8988T (cell line): ENCODE measurements around the gene SPAG16.
"Not testable (repeated sequence)": the region's sequence is repeated elsewhere in the genome, so short reads cannot be mapped to it uniquely, and the experiment has no call there.

ENCODE experiments used
- DNase-seq: peaks from one replicate; pipeline ENCODE4 v3.0.0; 2011

SPAG16 gene

DNA sequence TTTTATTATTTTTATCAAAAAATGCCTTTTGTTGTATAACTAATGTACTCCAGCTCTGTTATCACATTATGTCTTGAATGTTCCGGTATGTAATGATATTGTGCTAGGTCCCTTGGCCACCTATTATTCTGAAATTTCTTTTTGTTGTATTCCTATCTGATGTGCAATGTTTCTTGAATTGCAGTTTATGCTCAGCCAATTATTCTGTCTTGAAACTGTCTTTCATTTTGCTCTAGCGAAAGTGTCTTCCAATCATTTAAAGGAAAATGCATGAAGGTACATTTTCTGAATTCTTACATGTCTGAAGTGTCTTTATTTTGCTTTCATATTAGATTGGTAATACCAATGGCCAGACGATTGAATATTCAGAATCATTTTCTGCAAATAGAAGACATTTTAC lies 277.5 kb downstream of the SPAG16 start:
- DNase-seq = no peak

DNA sequence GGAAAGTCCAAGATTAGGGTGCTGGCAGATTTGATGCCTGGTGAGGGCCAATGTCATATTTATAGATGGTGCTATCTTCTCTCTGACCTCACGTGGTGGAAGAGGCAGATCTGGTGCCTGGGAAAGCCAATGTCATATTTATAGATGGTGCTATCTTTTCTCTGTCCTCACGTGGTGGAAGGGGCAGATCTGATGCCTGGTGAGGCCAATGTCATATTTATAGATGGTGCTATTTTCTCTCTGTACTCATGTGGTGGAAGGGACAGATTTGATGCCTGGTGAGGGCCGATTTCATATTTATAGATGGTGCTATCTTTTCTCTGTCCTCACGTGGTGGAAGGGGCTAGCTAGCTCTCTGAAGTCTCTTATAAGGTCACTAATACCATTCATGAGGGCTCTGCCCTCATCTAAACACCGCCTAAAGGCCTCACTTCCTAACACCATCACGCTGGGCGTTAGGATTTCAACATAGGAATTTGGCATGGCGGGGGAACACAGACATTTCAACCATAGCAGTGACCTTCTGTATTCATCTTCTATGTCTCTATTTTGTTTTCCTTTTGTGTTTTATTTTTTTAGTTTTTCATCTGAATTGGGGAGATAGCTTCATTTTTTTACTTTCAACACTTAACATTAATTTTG lies 278.4 kb downstream of the SPAG16 start:
- DNase-seq = no peak

DNA sequence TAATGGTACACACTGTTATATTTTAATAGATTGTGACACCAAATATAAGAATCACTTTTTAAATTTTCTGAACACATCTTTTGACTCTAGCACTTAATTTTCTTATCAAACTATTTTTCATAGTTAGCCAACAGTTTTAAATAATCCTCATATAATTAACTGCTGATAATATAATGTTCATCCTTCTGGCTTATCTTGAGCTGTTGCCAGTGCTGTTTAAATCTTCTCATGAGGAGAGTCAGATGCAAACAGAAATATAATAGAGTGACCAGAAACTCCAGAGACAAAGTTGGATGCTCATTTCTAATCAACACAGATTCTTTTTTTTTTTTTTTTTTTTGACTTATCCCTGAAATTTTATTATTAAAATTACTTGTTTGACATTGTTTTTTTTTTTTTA lies 282.6 kb downstream of the SPAG16 start:
- no peak for DNase-seq

DNA sequence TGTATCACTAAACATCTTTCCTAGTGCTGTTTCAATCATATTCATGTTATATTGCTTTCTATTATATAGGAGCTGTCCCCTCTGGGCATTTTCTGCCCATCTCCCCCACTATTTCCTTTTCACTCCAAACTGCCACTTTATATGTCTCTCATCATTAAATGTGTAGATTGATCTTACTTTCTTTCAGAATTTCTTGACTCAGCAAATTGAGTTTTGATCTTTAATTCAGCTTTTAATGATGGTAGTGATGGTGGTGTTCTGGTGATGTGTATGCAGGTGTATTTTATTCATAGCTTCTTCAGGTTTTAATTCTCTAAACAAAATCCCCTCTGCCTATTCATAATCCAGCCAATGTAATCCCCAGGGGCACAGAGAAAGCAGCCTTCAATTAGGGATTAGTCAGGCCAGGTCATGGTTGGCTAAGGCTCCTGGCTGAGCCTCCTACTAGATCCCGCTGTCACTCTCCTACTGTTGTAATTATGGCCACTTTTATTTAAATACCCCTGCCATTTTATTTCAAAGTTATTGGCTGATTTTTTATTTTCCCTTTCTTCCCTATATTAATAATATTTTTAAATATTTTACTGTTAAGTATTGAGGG lies 325.4 kb downstream of the SPAG16 start:
- no peak for DNase-seq

DNA sequence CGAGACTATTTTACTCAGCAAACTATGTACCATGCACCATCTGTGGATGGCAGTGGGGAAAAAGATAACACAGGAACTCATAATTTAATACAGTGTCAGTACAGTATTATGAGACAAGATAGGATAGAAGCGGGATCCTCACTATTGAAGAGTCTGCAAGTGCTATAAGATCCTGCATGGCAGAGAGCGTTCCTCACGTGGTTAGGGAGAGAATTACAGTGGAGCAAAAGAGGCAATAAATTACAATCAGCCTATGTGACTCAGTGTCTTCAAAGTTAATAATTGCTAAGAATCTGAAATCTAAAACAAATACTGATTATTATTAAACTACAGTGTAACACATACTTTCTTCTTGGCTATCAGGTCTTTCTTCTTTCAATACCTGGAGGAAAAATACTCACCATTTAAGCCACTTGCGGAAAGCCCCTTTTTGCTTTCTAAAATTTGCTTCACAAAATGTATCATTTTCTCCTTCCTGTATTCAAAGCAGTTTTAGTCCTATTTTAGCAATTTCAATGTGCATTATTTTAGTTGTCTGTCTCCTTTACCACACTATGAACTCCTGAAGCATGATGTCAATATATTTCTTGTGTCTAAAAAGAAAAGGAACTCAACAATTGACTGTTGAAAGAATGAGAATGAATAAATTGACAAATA lies 342.9 kb downstream of the SPAG16 start:
- no peak for DNase-seq

DNA sequence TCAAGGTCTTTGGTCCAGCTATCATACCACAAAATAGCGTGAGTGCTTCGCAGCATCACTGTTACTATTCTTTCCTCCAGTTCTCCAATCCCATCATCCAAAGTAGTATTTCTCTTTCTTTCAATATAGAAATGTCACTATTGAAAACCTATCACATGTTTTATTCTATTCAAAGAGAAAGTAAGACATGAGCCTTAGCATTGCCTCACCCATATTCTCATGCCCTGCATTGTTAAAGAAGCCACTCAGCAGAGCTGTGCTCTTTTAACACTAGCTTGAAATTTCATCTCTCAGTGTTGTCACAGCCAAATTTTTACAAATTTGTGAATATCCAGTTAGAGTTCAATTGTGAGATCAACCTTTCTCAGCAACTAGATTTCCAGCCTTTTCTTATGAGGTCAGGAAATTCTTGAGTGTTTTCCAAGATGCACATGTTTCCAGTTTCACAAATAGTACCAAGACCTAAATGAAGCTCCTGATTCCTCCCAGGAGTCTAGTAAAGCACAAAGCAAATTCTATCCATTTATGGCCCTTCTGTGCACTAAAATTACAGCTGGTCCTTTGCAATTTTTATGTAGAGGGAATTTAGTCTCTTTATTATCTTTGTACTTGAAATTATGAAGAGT lies 343.7 kb downstream of the SPAG16 start:
- no peak for DNase-seq

DNA sequence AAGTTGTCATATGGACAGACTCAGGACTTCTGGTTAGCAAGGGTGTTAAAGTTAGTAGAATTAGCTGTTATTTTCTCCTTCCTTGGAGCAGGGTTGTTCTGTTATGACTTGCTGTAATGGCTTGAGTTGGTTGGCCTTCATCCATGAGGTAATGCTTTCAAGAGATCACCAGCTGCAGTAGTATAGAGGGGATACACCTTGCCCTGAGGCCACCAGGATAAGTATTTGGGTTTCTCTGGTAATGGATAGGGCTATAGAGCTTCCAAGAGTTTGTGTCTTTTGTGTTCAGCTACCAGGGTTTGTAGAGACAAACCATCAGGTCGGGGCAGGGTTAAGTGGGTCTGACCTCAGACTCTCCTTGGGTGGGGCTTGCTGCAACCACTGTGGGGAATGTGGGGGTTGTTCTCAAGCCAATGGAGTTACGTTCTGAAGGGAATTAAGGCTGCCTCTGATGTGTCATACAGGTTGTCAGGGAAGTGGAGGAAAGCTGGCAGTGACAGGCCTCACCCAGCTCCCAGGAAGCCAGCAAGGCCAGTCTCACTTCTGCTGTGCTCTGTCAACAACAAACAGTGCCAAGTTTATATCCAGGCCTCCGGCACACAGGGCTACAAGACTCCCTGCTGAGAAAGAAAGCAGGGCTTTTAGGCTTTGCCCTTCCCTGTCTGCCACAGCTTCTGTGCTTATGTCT lies 356.6 kb downstream of the SPAG16 start:
- DNase-seq = no peak

DNA sequence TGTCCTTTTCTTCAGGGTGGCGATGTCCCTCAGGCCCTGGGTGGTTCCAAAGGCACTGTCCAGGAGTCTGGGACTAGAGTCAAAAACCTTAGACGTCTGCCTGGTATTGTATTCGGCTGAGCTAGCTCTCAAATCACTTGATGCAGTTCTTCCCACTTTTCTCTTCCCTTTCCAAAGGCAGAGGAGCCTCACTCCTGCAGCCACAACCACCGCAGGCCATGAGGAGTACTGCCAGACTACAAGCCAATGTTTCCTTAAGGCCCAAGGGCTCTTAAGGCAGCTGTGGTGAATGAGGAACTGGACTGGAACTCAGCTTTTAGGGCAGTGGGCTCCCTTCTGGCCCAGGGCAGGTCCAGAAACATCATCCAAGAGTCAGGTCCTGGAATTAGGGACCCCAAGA lies 360.7 kb downstream of the SPAG16 start:
- no peak for DNase-seq

DNA sequence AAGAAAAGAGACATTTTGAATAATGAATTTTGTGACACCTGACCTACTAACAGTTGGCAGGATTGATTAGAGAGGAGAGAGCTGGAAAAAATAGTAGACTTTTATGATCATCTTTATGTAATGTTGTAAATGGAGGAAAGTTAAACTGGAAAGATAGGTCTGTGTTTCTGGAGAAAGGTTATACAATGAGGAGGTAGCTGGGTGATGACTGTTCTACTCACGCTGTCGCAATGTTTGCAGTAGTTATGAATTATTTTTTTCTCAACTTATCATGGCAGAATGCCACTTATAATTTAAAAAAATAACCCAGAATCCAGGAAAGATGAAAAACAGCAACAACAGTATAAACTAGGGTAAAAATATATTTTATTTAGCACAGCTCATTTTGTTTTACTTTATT lies 364.9 kb downstream of the SPAG16 start:
- DNase-seq = no peak

DNA sequence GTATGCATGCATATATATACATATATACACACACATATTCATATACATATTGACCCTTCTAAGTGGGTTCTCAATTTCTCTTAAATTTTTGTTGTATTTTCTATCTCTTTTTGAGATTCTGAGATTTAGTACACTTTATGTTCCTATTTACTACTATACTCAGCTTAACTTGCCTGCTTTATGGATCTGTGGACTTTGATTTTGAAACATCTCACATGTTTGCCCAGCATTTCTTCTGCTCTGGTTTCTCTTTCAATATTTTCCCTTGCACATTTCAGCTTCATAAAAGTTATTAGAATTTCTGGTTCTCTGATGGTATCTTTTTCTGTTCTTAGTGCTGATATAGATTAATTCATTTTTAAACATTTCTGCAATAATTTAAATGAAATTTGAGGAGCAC lies 380.6 kb downstream of the SPAG16 start:
- no peak for DNase-seq

DNA sequence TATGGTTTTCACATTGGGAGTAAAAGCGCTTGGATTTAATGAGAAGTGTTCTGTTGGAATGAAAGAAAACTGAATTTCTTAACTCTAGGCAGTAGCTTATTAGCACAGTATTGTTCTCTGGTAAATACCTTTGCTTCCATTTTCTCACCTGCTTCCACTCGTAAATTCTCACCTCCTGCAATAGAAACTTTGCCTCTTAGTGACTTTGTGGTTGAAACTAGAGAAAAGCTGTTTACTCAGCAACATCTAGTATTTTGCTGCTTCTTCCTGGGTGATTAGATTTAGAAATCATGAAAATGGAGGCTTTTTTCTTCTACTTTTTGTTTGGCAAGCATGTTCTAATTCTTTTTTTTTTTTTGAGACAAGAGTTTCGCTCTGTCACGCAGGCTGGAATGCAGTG lies 385.4 kb downstream of the SPAG16 start:
- DNase-seq = no peak

DNA sequence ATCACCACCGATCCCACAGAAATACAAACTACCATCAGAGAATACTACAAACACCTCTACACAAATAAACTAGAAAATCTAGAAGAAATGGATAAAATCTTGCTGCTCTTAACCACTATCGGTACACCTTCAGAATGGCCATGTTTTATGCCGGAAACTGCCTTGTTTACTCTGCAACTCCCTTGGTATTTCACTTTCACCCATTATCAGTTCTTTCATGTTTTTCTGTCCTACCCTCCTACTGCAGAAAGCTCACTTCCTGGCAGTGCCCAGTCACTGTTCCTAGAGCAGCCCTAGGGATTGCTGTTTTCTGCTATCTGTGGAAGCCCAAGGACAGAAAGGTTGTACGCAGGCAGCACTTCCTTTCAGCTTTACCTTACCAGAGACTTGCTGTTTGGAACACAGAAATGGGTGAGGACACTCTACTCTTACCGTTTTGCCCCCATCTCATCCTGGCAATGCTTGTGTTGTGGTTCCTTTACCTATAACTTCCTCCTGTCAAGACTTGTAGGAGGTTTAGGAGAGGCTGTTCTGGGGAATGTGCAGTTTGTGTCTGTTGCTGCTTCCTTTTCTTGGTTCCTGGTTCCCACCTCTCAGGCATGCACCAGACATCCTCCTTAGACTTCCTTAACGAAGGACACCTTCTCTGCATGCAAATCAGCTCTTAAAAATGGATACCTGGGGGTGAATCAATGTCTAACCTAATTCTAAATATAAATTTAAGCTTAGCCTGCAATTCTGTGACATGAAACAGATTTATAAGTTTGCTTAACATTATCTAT lies 394.4 kb downstream of the SPAG16 start:
- no peak for DNase-seq

DNA sequence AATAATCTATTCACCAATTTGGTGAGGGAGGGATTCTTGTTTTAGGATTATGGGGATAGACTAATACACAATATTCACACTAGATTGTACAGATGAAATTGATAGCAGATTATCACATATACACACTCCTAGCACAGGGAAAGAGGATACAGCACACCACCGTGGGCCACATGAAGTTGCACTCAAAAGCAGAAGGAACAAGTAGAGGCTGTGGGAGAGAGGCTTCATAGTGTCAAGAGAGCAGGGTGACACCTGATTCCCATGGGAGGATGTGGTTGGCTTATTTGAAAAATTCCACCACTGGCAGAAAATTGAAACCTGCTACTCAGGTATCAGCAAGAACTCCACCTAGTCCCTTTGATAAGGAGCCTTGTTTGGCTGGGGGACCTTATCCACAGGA lies 395.6 kb downstream of the SPAG16 start:
- DNase-seq = no peak

DNA sequence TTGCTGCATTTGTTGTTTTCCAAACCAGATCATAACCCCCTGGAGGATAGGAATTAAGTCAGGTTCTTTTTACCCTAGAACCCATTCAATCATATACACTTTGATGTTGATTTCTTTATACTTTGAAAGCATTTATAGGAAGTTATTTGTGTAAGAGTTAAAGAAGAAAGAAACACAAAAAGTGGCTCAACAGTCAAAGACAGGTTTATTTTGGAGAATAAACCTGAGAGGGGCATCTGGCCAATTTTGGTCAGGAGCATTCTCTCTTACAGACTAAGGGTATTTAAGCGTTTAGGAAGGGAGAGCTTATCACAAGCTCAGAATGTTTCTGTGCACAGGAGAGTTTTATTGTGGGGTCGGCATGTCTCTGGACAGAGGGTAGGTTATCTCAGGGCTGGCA lies 398.0 kb downstream of the SPAG16 start:
- DNase-seq = no peak

DNA sequence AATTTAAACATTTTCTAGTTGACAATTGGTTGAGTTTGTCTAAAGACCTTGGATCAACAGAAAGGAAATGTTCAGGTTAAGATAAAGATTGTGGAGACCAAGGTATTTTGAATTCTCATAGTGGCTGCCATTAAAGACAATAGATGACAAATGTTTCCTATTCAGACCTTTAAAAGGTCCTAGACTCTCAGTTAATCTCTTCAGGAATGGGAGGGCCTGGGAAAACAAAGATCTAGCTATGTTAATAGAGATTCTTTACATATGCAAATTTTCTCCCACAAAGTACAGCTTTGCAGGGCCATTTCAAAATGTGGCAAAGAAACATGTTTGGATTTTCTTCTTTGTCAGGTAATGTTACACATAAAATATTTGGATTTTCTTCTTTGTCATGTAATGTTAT lies 403.9 kb downstream of the SPAG16 start:
- DNase-seq = no peak

DNA sequence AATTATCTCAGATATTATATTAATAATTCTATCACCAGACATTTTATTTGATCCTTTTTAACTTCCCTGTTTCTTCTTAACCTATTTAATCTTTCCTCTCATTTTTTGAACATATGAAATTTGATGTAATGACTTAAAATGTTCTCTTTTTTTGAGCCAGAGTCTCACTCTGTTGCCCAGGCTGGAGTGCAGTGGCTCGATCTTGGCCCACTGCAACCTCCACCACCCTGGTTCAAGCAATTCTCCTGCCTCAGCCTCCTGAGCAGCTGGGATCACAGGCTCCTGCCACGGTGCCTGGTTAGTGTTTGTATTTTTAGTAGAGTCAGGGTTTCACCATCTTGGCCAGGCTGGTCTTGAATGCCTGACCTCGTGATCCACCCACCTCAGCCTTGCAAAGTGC lies 404.6 kb downstream of the SPAG16 start:
- not testable (repeated sequence) for DNase-seq

DNA sequence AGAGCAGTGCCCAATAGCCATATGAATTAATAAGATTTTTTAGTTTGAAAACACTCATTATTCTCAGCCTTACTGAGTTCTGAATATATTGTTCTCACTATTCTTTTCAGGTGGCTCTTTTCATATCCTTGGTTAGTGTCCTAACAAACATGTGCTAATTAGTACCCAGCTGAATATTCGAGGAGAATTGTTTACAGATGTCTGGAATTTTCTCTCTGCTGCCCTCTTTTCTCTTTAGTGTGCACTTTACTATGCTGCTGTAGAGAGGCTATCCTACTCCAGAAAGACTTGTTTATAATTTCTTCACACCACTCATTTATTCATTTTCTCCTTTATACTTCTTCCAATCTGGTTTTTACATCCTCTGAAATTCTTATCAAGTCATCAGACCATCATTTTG lies 405.3 kb downstream of the SPAG16 start:
- DNase-seq = no peak

DNA sequence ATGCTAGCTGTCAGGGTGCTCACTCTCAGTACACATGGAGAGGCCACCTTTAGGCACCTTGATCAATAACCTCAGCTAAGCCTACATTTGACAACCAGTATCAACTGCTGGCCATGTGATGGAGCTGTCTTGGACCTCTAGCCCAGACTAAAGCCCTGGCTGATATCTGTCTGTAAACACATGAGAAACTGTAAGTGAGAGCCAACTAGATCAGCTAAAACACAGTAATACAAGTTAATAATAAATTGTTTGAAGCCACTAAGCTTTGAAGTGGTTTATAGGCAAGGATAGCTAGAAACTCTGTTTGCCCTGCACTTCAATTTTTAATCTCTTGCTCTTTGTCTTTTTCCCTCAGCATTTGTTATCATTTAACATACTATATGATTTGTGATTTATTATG lies 407.1 kb downstream of the SPAG16 start:
- DNase-seq = no peak

DNA sequence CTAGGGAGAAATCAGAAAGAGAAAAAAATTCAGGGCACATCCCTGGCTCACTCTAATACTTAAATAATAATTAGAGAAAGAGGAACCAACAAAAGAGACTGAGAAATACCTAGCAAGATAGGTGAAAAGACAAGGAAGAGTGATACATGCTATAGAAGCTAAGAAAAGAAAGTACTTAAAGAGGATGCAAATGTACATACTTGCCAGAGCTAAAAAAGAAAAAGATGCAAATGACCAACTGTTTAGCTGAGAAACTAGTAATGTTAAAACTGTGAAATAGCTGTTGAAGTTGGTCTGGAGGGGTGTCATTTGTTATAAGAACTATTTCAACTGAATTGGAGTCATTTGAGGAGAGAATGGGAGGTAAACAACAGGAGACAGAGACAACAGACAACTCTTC lies 412.2 kb downstream of the SPAG16 start:
- DNase-seq = no peak

DNA sequence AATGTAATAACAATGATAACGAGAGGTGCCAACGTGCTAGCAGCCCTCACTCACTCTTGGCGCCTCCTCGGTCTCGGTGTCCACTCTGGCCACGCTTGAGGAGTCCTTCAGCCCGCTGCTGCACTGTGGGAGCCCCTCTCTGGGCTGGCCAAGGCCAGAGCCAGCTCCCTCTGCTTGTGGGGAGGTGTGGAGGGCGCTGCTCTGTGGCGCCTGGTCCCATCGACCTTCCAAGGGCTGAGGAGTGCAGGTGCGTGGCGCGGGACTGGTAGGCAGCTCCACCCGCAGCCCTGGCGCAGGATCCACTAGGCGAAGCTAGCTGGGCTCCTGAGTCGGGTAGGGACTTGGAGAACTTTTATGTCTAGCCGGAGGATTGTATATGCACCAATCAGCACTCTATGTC lies 417.1 kb downstream of the SPAG16 start:
- not testable (repeated sequence) for DNase-seq

DNA sequence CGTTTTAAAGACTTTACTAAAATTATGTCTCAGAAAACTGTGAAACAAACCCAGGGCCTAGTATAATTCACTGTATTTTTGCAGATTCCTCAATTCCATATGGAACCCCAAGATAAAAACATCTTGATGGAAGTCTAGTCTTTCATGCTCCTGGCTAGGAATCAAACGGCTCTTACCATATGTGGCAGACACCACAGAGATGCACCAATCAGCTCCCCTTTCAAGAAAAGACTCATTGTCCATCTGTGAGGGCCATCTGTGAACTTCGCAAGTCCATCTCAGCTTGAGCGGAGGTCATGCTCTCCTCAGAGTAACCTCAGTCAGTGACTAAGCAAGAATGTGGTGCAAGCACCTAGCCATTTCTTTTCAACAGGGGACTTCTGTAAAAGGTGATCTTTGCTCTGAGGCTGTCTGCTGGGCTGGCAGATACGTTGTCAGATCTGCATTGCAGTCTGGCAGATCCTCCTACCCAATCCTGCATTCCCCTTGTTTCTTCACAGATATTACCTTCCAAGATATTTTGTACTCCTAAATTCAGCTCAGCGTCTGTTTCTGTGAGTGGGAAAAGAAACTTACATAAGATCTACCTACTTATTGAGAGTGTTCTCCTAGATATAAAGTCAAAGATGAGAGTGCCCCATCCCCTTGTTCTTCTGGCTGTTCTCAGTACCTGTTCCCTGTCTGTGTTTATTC lies 419.3 kb downstream of the SPAG16 start:
- DNase-seq = no peak

DNA sequence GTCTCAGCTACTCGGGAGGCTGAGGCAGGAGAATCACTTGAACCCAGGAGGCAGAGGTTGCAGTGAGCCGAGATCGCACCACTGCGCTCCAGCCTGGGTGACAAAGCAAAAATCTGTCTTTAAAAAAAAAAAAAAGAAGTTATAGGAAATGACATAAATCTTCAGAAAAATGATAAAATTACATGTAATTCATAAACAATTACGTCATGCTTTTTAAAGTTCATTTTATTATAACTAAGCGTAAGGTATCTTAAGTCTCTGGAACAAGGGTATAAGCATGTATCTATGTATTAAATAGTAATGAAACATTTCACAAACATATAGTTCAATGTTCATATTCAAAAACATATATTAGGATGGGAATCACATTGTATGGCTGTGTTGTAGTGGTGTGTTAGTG lies 425.9 kb downstream of the SPAG16 start:
- DNase-seq = no peak
